GM23338 (cell line): ENCODE data around the gene FBXW4. TPM values are rescaled to one million over a fixed set of nuclear protein-coding genes. Genes with fewer than 3 reads are reported as not detected.

Source experiments
- ATAC-seq: fragments of 200-7000 bp; cut with Tn5 transposase; 3 replicates; pipeline ENCODE4 v1.9.1; 2020
- DNase-seq: peaks from one replicate; pipeline ENCODE4 v3.0.0-alpha.2; 2015; ENCODE audit warnings: low spot score
- H2AFZ ChIP-seq: fragments of 200-600 bp; sonication (generic); 2 replicates; pipeline ENCODE4 v1.8.0; 2016; ENCODE audit warnings: antibody characterized with exemption, mild to moderate bottlenecking, moderate library complexity
- H3F3A ChIP-seq: fragments of 200-600 bp; sonication (generic); replicated peaks from 2 replicates; pipeline ENCODE4 v1.8.0; 2017; ENCODE audit warnings: antibody characterized with exemption, mixed run types, low read depth
- H3K27ac ChIP-seq: fragments of 200-600 bp; sonication (generic); 2 replicates; pipeline ENCODE4 v1.6.1; 2016; ENCODE audit warnings: low read depth
- H3K27me3 ChIP-seq: fragments of 200-600 bp; sonication (generic); 2 replicates; pipeline ENCODE4 v1.8.0; 2016; ENCODE audit warnings: mild to moderate bottlenecking, mixed run types, moderate library complexity; ENCODE audit not compliant: insufficient read depth
- H3K36me3 ChIP-seq: fragments of 200-600 bp; sonication (generic); 2 replicates; pipeline ENCODE4 v1.8.0; 2016; ENCODE audit warnings: mild to moderate bottlenecking; ENCODE audit not compliant: insufficient read depth
- H3K4me1 ChIP-seq: fragments of 200-600 bp; sonication (generic); 2 replicates; pipeline ENCODE4 v1.8.0; 2016; ENCODE audit warnings: mild to moderate bottlenecking, moderate library complexity; ENCODE audit not compliant: insufficient read depth
- H3K4me2 ChIP-seq: fragments of 200-600 bp; sonication (generic); 2 replicates; pipeline ENCODE4 v1.7.1; 2017; ENCODE audit warnings: mixed run types
- H3K4me3 ChIP-seq: fragments of 200-600 bp; sonication (generic); 2 replicates; pipeline ENCODE4 v1.6.1; 2016; ENCODE audit warnings: mixed run types
- H3K79me2 ChIP-seq: fragments of 200-600 bp; sonication (generic); replicated peaks from 2 replicates; pipeline ENCODE4 v1.8.0; 2017; ENCODE audit warnings: mild to moderate bottlenecking; ENCODE audit not compliant: insufficient read depth
- H3K9me2 ChIP-seq: fragments of 200-600 bp; sonication (generic); 2 replicates; pipeline ENCODE4 v1.8.0; 2017; ENCODE audit not compliant: insufficient read depth
- H4K20me1 ChIP-seq: fragments of 200-600 bp; sonication (generic); replicated peaks from 2 replicates; pipeline ENCODE4 v1.8.0; 2017; ENCODE audit warnings: mild to moderate bottlenecking; ENCODE audit not compliant: insufficient read depth
- H3K27ac Mint-ChIP-seq: 2 replicates; pipeline ENCODE4 v1.8.0; 2020; ENCODE audit warnings: inconsistent platforms, mild to moderate bottlenecking, moderate library complexity, mixed read lengths
- H3K27me3 Mint-ChIP-seq: 3 replicates; pipeline ENCODE4 v1.8.0; 2022; ENCODE audit warnings: low read depth, mild to moderate bottlenecking, moderate library complexity, mixed read lengths, inconsistent platforms; ENCODE audit not compliant: insufficient read depth, poor library complexity
- H3K36me3 Mint-ChIP-seq: 3 replicates; pipeline ENCODE4 v1.8.0; 2021; ENCODE audit warnings: low read depth, mild to moderate bottlenecking, inconsistent platforms, moderate library complexity, mixed read lengths
- H3K4me1 Mint-ChIP-seq: 3 replicates; pipeline ENCODE4 v1.8.0; 2020; ENCODE audit warnings: mild to moderate bottlenecking, inconsistent platforms, mixed read lengths
- H3K4me3 Mint-ChIP-seq: 3 replicates; pipeline ENCODE4 v1.8.0; 2021; ENCODE audit warnings: moderate library complexity, mild to moderate bottlenecking, inconsistent platforms, mixed read lengths
- H3K9me3 Mint-ChIP-seq: 3 replicates; pipeline ENCODE4 v1.8.0; 2020; ENCODE audit warnings: moderate library complexity, mild to moderate bottlenecking, inconsistent platforms, mixed read lengths
- CREB1 ChIP-seq: fragments of 250-450 bp; sonication (Bioruptor Pico); IDR thresholded peaks from 2 replicates; pipeline ENCODE4 v1.5.0; 2020; ENCODE audit warnings: low read depth, mild to moderate bottlenecking, moderate library complexity
- EZH2 ChIP-seq: fragments of 200-600 bp; sonication (generic); IDR thresholded peaks from one replicate; pipeline ENCODE4 v1.8.0; 2017; ENCODE audit warnings: antibody characterized with exemption, mild to moderate bottlenecking, low read depth; ENCODE audit not compliant: unreplicated experiment
- EZH2phosphoT487 ChIP-seq: fragments of 200-600 bp; sonication (generic); IDR thresholded peaks from one replicate; pipeline ENCODE4 v1.8.1; 2018; ENCODE audit warnings: antibody characterized with exemption; ENCODE audit not compliant: unreplicated experiment
- JUNB ChIP-seq: IDR thresholded peaks from one replicate; pipeline ENCODE4 v1.6.1; 2016; ENCODE audit warnings: antibody characterized with exemption; ENCODE audit not compliant: unreplicated experiment
- NANOG ChIP-seq: IDR thresholded peaks from 2 replicates; pipeline ENCODE4 v1.6.1; 2016; ENCODE audit warnings: antibody characterized with exemption, borderline replicate concordance
- POLR2AphosphoS5 ChIP-seq: IDR thresholded peaks from 2 replicates; pipeline ENCODE4 v1.6.1; 2016; ENCODE audit warnings: antibody characterized with exemption, low read depth
- STAT1 ChIP-seq: IDR thresholded peaks from one replicate; pipeline ENCODE4 v1.6.1; 2016; ENCODE audit warnings: antibody characterized with exemption; ENCODE audit not compliant: unreplicated experiment
- ZNF114 ChIP-seq: fragments of 250-450 bp; sonication (Bioruptor Pico); IDR thresholded peaks from 2 replicates; pipeline ENCODE4 v1.5.0; 2020; ENCODE audit warnings: mild to moderate bottlenecking, moderate library complexity
- ZNF331 ChIP-seq: fragments of 250-450 bp; sonication (Bioruptor Pico); IDR thresholded peaks from 2 replicates; pipeline ENCODE4 v1.5.0; 2020; ENCODE audit warnings: low read depth, mild to moderate bottlenecking, moderate library complexity
- polyA plus RNA-seq: library from polyadenylated mRNA; unstranded; fragments of >200 nt; fragmentation: Nextera tagmentation; extraction: Ambion mirVana; gene quantifications from 2 replicates; pipeline ENCODE4 v1.2.1, GENCODE V29; 2016
- total RNA-seq: library from RNA; depleted of rRNA; stranded (reverse); fragments of >200 nt; shearing (Covaris generic); gene quantifications from 2 replicates; pipeline ENCODE4 v1.2.3, GENCODE V29; 2014
- TF ChIP-seq, protein P1 (sequence below): IDR thresholded peaks from one replicate; pipeline ENCODE4 v1.6.1; 2018; ENCODE audit warnings: antibody characterized with exemption; ENCODE audit not compliant: unreplicated experiment
- TF ChIP-seq, protein P2 (sequence below), 2 experiments: fragments of 200-600 bp in 1 of 2; sonication (generic) in 1 of 2; conservative IDR thresholded peaks; 2 replicates each; pipeline versions ENCODE4 v1.5.1 to v1.6.1; 2016 to 2017; ENCODE audit warnings: antibody characterized with exemption in 2 of 2, low read depth in 2 of 2, mild to moderate bottlenecking in 2 of 2, moderate library complexity in 1 of 2
- TF ChIP-seq, protein P3 (sequence below): fragments of 250-450 bp; sonication (Bioruptor Pico); IDR thresholded peaks from 2 replicates; pipeline ENCODE4 v1.5.0; 2020; ENCODE audit warnings: mild to moderate bottlenecking, moderate library complexity
- TF ChIP-seq, protein P4 (sequence below): IDR thresholded peaks from 2 replicates; pipeline ENCODE4 v1.6.1; 2016; ENCODE audit warnings: antibody characterized with exemption

FBXW4 gene
- total and polyA plus RNA-seq, 2 experiments from 2014 or later: 8.0 to 18.6 TPM

DNA sequence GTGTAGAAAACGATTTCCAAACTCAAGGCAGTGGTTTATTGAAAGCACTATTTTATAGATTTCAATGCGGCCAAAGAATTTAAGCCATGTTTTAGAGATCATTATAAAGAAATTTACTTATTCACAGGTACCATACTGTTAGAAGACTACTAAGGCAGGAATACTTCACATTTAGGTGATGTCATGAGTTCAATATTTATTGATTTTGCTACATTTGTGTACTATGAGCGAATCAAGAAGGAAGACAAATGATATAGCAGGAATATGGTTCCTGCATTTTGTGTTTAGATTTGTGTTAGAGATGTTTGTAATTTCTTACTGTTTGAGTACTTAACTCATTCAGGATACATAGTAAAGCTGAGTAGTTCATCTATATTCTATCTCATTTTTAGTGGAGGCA lies 1.7 kb upstream of the FBXW4 start:
- TF ChIP-seq NANOG (no peak), EZH2phosphoT487 (no peak), CREB1 (CRISPR knock-in tag) (no peak), STAT1 (no peak), EZH2 (no peak), POLR2AphosphoS5 (no peak), JUNB (no peak), ZNF114 (CRISPR knock-in tag) (no peak), ZNF331 (CRISPR knock-in tag) (no peak)
- TF ChIP-seq, protein P1, sequence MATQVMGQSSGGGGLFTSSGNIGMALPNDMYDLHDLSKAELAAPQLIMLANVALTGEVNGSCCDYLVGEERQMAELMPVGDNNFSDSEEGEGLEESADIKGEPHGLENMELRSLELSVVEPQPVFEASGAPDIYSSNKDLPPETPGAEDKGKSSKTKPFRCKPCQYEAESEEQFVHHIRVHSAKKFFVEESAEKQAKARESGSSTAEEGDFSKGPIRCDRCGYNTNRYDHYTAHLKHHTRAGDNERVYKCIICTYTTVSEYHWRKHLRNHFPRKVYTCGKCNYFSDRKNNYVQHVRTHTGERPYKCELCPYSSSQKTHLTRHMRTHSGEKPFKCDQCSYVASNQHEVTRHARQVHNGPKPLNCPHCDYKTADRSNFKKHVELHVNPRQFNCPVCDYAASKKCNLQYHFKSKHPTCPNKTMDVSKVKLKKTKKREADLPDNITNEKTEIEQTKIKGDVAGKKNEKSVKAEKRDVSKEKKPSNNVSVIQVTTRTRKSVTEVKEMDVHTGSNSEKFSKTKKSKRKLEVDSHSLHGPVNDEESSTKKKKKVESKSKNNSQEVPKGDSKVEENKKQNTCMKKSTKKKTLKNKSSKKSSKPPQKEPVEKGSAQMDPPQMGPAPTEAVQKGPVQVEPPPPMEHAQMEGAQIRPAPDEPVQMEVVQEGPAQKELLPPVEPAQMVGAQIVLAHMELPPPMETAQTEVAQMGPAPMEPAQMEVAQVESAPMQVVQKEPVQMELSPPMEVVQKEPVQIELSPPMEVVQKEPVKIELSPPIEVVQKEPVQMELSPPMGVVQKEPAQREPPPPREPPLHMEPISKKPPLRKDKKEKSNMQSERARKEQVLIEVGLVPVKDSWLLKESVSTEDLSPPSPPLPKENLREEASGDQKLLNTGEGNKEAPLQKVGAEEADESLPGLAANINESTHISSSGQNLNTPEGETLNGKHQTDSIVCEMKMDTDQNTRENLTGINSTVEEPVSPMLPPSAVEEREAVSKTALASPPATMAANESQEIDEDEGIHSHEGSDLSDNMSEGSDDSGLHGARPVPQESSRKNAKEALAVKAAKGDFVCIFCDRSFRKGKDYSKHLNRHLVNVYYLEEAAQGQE: no peak
- TF ChIP-seq, protein P2, sequence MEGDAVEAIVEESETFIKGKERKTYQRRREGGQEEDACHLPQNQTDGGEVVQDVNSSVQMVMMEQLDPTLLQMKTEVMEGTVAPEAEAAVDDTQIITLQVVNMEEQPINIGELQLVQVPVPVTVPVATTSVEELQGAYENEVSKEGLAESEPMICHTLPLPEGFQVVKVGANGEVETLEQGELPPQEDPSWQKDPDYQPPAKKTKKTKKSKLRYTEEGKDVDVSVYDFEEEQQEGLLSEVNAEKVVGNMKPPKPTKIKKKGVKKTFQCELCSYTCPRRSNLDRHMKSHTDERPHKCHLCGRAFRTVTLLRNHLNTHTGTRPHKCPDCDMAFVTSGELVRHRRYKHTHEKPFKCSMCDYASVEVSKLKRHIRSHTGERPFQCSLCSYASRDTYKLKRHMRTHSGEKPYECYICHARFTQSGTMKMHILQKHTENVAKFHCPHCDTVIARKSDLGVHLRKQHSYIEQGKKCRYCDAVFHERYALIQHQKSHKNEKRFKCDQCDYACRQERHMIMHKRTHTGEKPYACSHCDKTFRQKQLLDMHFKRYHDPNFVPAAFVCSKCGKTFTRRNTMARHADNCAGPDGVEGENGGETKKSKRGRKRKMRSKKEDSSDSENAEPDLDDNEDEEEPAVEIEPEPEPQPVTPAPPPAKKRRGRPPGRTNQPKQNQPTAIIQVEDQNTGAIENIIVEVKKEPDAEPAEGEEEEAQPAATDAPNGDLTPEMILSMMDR (conservative IDR thresholded peaks at IDR 0.05; ENCODE audit: low read depth in 2 of 2): no peak
- TF ChIP-seq, protein P3, sequence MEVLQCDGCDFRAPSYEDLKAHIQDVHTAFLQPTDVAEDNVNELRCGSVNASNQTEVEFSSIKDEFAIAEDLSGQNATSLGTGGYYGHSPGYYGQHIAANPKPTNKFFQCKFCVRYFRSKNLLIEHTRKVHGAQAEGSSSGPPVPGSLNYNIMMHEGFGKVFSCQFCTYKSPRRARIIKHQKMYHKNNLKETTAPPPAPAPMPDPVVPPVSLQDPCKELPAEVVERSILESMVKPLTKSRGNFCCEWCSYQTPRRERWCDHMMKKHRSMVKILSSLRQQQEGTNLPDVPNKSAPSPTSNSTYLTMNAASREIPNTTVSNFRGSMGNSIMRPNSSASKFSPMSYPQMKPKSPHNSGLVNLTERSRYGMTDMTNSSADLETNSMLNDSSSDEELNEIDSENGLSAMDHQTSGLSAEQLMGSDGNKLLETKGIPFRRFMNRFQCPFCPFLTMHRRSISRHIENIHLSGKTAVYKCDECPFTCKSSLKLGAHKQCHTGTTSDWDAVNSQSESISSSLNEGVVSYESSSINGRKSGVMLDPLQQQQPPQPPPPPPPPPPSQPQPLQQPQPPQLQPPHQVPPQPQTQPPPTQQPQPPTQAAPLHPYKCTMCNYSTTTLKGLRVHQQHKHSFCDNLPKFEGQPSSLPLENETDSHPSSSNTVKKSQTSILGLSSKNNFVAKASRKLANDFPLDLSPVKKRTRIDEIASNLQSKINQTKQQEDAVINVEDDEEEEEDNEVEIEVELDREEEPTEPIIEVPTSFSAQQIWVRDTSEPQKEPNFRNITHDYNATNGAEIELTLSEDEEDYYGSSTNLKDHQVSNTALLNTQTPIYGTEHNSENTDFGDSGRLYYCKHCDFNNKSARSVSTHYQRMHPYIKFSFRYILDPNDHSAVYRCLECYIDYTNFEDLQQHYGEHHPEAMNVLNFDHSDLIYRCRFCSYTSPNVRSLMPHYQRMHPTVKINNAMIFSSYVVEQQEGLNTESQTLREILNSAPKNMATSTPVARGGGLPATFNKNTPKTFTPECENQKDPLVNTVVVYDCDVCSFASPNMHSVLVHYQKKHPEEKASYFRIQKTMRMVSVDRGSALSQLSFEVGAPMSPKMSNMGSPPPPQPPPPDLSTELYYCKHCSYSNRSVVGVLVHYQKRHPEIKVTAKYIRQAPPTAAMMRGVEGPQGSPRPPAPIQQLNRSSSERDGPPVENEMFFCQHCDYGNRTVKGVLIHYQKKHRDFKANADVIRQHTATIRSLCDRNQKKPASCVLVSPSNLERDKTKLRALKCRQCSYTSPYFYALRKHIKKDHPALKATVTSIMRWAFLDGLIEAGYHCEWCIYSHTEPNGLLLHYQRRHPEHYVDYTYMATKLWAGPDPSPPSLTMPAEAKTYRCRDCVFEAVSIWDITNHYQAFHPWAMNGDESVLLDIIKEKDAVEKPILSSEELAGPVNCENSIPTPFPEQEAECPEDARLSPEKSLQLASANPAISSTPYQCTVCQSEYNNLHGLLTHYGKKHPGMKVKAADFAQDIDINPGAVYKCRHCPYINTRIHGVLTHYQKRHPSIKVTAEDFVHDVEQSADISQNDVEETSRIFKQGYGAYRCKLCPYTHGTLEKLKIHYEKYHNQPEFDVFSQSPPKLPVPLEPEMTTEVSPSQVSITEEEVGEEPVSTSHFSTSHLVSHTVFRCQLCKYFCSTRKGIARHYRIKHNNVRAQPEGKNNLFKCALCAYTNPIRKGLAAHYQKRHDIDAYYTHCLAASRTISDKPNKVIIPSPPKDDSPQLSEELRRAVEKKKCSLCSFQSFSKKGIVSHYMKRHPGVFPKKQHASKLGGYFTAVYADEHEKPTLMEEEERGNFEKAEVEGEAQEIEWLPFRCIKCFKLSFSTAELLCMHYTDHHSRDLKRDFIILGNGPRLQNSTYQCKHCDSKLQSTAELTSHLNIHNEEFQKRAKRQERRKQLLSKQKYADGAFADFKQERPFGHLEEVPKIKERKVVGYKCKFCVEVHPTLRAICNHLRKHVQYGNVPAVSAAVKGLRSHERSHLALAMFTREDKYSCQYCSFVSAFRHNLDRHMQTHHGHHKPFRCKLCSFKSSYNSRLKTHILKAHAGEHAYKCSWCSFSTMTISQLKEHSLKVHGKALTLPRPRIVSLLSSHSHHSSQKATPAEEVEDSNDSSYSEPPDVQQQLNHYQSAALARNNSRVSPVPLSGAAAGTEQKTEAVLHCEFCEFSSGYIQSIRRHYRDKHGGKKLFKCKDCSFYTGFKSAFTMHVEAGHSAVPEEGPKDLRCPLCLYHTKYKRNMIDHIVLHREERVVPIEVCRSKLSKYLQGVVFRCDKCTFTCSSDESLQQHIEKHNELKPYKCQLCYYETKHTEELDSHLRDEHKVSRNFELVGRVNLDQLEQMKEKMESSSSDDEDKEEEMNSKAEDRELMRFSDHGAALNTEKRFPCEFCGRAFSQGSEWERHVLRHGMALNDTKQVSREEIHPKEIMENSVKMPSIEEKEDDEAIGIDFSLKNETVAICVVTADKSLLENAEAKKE (CRISPR knock-in tag): no peak
- TF ChIP-seq, protein P4, sequence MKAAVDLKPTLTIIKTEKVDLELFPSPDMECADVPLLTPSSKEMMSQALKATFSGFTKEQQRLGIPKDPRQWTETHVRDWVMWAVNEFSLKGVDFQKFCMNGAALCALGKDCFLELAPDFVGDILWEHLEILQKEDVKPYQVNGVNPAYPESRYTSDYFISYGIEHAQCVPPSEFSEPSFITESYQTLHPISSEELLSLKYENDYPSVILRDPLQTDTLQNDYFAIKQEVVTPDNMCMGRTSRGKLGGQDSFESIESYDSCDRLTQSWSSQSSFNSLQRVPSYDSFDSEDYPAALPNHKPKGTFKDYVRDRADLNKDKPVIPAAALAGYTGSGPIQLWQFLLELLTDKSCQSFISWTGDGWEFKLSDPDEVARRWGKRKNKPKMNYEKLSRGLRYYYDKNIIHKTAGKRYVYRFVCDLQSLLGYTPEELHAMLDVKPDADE: no peak
- Mint-ChIP-seq H3K4me3 (no peak overlapping the region), H3K27ac (no peak overlapping the region), H3K27me3 (peaks cover 9% of the 10 kb centered on the region), H3K4me1 (peaks cover 21% of the 10 kb centered on the region), H3K9me3 (no peaks in the 10 kb centered on the region), H3K36me3 (no peaks in the 10 kb centered on the region)
- Histone ChIP-seq H3K27ac (no peak overlapping the region), H3K79me2 (peaks cover 26% of the 10 kb centered on the region; the same call in 1 of the 2 replicates), H3K36me3 (no peaks in the 10 kb centered on the region), H2AFZ (no peak overlapping the region), H3K9me2 (peaks cover 3% of the 10 kb centered on the region; the same call in 1 of the 2 replicates), H3F3A (peaks cover 10% of the 10 kb centered on the region; the same call in 1 of the 2 replicates), H3K4me1 (peaks cover 18% of the 10 kb centered on the region; the same call in 1 of the 2 replicates), H3K4me2 (no peak overlapping the region), H3K4me3 (no peak overlapping the region), H3K27me3 (no peaks in the 10 kb centered on the region), H4K20me1 (no peaks in the 10 kb centered on the region)
- no peak for ATAC-seq
- no peak for DNase-seq
